Stomach (tissue), 9 donors: ENCODE results near the gene FCHSD2. TPM values are rescaled to one million over a fixed set of nuclear protein-coding genes. Genes with fewer than 3 reads are reported as not detected.
A peak's percentile ranks its signal among the peaks of the same experiment; 100 is the strongest.
"Not testable (repeated sequence)": the region's sequence is repeated elsewhere in the genome, so short reads cannot be mapped to it uniquely, and the experiment has no call there.

Source experiments
- DNase-seq, 2 donors: peaks; one replicate each; pipeline versions ENCODE4 v3.0.0 to v3.0.0-alpha.2; 2013 to 2019
- H3K27ac ChIP-seq, 5 donors: fragments of 200-600 bp in 4 of 5; sonication (generic) in 4 of 5; one replicate each; pipeline ENCODE4 v1.5.1; 2013 to 2019; ENCODE audit warnings: mild to moderate bottlenecking in 1 of 5, moderate library complexity in 1 of 5
- H3K27me3 ChIP-seq, 3 donors: fragments of 200-600 bp; sonication (generic); one replicate each; pipeline ENCODE4 v1.5.1; 2017 to 2019; ENCODE audit warnings: mixed run types in 1 of 3
- H3K36me3 ChIP-seq, 4 donors: fragments of 200-600 bp; sonication (generic); 1 replicate in 3 of 4; 2 replicates in 1 of 4; pipeline ENCODE4 v1.5.1; 2016 to 2019
- H3K4me1 ChIP-seq, 4 donors: fragments of 200-600 bp; sonication (generic); one replicate each; pipeline ENCODE4 v1.5.1; 2016 to 2019
- H3K4me3 ChIP-seq, 4 donors: fragments of 200-600 bp; sonication (generic) in 3 of 4; one replicate each; pipeline ENCODE4 v1.5.1; 2016 to 2019; ENCODE audit warnings: mild to moderate bottlenecking in 1 of 4
- H3K9me3 ChIP-seq, 4 donors: fragments of 200-600 bp; sonication (generic); one replicate each; pipeline ENCODE4 v1.5.1; 2016 to 2019
- EP300 ChIP-seq: sonication (generic); formaldehyde crosslinking; IDR thresholded peaks from one replicate; pipeline ENCODE4 v1.6.1; 2017; ENCODE audit warnings: antibody characterized with exemption
- POLR2A ChIP-seq, 4 donors: fragments of 450-650 bp; IDR thresholded peaks; one replicate each; pipeline ENCODE4 v1.6.1; 2016; ENCODE audit warnings: antibody characterized with exemption in 4 of 4, control low read depth in 2 of 4, mild to moderate bottlenecking in 1 of 4, moderate library complexity in 1 of 4
- POLR2AphosphoS5 ChIP-seq, 3 donors: sonication (generic); formaldehyde crosslinking; IDR thresholded peaks; one replicate each; pipeline ENCODE4 v1.6.1; 2016; ENCODE audit warnings: antibody characterized with exemption in 3 of 3
- WGBS, 5 donors: extraction: QIAGEN DNeasy Blood & Tissue Kit in 3 of 5; methylation state at CpG; one replicate each; pipeline versions ENCODE4 v1.1.5 to v1.1.7; 2013 to 2018; 5-methylcytosine and 5-hydroxymethylcytosine counted together
- intact Hi-C: fragments of 100-400 bp; cut with DNase I; formaldehyde crosslinking; loops from one replicate; pipeline ENCODE4 v1.15.1; 2023; ENCODE audit warnings: low total_unique reads
- polyA plus RNA-seq, 3 donors: library from polyadenylated mRNA; stranded (reverse); fragments of 200-250 nt; gene quantifications; one replicate each; pipeline ENCODE4 v1.2.3, GENCODE V29; 2013
- total RNA-seq, 5 donors: library from RNA; depleted of rRNA; stranded (reverse); fragments of >200 nt; gene quantifications; one replicate each; pipeline versions ENCODE4 v1.1.0 to v1.2.3, GENCODE V29; 2014 to 2016
- TF ChIP-seq, protein P1 (sequence below), 7 experiments: fragments of 450-650 bp in 4 of 7; fragments of 200-600 bp in 3 of 7; sonication (generic) in 3 of 7; IDR thresholded peaks; one replicate each; pipeline ENCODE4 v1.5.1; 2016 to 2019; ENCODE audit warnings: antibody characterized with exemption in 7 of 7, control low read depth in 2 of 7, mild to moderate bottlenecking in 1 of 7
- donor health status: healthy with polysubstance abuse.
- donor health status: Bipolar disorder and iron deficiency.
- donor health status: healthy.

FCHSD2 gene
- total and polyA plus RNA-seq, 8 donors = 5.7 to 64.3 (median 15.9) TPM

DNA sequence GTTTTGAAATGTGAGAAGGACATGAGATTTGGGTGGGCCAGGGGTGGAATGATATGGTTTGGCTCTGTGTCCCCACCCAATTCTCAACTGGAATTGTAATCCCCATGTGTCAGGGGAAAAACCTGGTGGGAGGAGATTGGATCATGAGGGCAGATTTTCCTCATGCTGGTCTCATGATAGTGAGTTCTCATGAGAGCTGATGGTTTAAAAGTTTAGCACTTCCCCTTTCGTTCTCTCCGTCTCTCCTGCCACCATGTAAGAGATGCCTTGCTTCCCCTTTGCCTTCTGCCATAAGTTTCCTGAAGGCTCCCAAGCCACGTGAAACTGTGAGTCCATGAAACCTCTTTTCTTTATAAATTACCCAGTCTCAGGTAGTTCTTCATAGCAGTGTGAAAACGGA, 113.5 kb downstream of the FCHSD2 start:
- Histone ChIP-seq H3K36me3 (peaks cover 0 to 11% (median 3%) of the 10 kb centered on the region in 4 donors), H3K27me3 (no peaks in the 10 kb centered on the region), H3K4me3 (no peak overlapping the region), H3K4me1 (peaks cover 0 to 11% (median 0%) of the 10 kb centered on the region in 4 donors), H3K27ac (peak overlapping the region in 1 of 5 donors; percentile 35), H3K9me3 (peaks cover 0 to 29% (median 23%) of the 10 kb centered on the region in 4 donors)
- intact Hi-C loops = no loop called here
- peak in 1 of 2 donors; percentile 10 for DNase-seq
- TF ChIP-seq POLR2AphosphoS5 (IDR thresholded peaks at IDR 0.05) = no peak
- TF ChIP-seq POLR2A (IDR thresholded peaks at IDR 0.05) = no peak
- TF ChIP-seq, protein P1, sequence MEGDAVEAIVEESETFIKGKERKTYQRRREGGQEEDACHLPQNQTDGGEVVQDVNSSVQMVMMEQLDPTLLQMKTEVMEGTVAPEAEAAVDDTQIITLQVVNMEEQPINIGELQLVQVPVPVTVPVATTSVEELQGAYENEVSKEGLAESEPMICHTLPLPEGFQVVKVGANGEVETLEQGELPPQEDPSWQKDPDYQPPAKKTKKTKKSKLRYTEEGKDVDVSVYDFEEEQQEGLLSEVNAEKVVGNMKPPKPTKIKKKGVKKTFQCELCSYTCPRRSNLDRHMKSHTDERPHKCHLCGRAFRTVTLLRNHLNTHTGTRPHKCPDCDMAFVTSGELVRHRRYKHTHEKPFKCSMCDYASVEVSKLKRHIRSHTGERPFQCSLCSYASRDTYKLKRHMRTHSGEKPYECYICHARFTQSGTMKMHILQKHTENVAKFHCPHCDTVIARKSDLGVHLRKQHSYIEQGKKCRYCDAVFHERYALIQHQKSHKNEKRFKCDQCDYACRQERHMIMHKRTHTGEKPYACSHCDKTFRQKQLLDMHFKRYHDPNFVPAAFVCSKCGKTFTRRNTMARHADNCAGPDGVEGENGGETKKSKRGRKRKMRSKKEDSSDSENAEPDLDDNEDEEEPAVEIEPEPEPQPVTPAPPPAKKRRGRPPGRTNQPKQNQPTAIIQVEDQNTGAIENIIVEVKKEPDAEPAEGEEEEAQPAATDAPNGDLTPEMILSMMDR (IDR thresholded peaks at IDR 0.05) = no peak
- no peak for TF ChIP-seq EP300
- WGBS, 5 donors = 86 to 95% (median 91%) methylated on average over 4 of the region's 4 CpGs

- H3K27me3 ChIP-seq, intact Hi-C loops, H3K4me3 ChIP-seq, DNase-seq, H3K27ac ChIP-seq: not testable (repeated sequence)
- Histone ChIP-seq H3K36me3 (peaks cover 0 to 11% (median 3%) of the 10 kb centered on the region in 4 donors), H3K9me3 (peaks cover 0 to 29% (median 23%) of the 10 kb centered on the region in 4 donors), H3K4me1 (peaks cover 0 to 11% (median 0%) of the 10 kb centered on the region in 4 donors)
- 93 to 100% (median 98%) methylated on average over 2 of the region's 2 CpGs for WGBS, 5 donors
These were observed 114.3 kb downstream of the FCHSD2 start for GRCh38 chr11:73027840-73028239.

DNA sequence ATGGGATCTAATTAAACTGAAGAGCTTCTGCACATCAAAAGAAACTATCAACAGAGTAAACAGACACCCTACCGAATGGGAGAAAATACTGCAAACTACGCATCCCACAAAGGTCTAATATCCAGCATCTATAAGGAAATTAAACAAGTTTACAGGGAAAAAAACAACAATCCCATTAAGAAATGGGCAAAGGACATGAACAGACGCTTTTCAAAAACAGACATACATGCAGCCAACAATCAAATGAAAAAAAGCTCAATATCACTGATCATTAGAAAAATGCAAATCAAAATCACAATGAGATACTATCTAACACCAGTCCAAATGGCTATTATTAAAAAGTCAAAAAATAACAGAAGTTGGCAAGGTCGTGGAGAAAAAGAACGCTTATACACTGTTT, 117.5 kb downstream of the FCHSD2 start:
- no peak overlapping the region for H3K4me3 ChIP-seq
- TF ChIP-seq POLR2AphosphoS5 (IDR thresholded peaks at IDR 0.05) (no peak), EP300 (no peak), POLR2A (IDR thresholded peaks at IDR 0.05) (no peak)
- TF ChIP-seq, protein P1 (IDR thresholded peaks at IDR 0.05) = no peak
- intact Hi-C loops = no loop called here
- no peak overlapping the region for H3K27ac ChIP-seq
- WGBS, 5 donors = 97 to 99% (median 98%) methylated on average over 5 of the region's 5 CpGs
- no peaks in the 10 kb centered on the region for H3K27me3 ChIP-seq
- H3K9me3 ChIP-seq = peaks cover 0 to 29% (median 23%) of the 10 kb centered on the region in 4 donors
- peaks cover 0 to 9% (median 0%) of the 10 kb centered on the region in 4 donors for H3K4me1 ChIP-seq
- no peak for DNase-seq
- peaks cover 0 to 11% (median 3%) of the 10 kb centered on the region in 4 donors for H3K36me3 ChIP-seq

DNA sequence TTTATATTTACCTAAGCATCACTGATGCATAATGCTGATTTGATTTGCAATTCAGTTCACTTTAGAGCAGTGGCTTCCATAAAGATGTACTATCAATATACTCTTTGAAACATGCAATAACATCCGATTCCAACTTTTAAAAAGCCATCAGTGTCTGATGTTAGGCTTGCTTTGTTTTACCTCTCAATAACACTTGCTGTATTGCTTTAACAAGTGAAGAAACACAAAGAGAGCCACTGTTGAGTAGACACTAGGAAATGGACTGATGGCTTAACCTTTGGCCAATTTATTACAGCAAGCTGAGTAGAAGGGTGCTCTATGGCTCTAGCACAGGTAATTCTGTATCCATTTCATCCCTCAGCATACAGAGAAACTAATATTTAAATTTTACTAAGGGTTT, 122.1 kb downstream of the FCHSD2 start:
- Histone ChIP-seq H3K36me3 (no peaks in the 10 kb centered on the region), H3K27ac (no peak overlapping the region), H3K4me1 (peaks cover 0 to 7% (median 0%) of the 10 kb centered on the region in 4 donors), H3K9me3 (peaks cover 0 to 11% (median 10%) of the 10 kb centered on the region in 4 donors), H3K4me3 (no peak overlapping the region), H3K27me3 (no peaks in the 10 kb centered on the region)
- TF ChIP-seq, protein P1 (IDR thresholded peaks at IDR 0.05) = no peak
- no peak for TF ChIP-seq POLR2A (IDR thresholded peaks at IDR 0.05)
- no peak for TF ChIP-seq EP300
- TF ChIP-seq POLR2AphosphoS5 (IDR thresholded peaks at IDR 0.05) = no peak
- WGBS, 5 donors = 83 to 93% (median 86%) methylated on average over 1 of the region's 1 CpG
- no peak for DNase-seq
- intact Hi-C loops = no loop called here

DNA sequence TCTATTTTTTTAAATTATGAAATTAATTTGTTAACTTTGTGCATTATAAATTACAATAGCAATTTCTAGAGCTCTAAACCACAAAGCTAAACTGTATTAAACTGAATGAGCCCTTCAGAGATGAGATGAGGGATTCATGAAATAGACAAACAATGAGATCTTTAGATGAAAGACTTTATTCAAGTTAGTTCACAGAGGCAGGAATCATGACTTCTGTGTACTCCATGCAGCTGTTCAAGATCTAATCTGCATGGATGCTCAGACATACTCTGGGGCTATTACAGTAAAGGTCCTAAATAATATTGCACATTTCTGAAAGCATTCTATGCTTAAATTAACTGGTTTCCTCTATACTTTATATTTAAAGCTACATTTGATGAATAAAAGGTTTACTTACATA, 122.7 kb downstream of the FCHSD2 start:
- intact Hi-C loops = no loop called here
- Histone ChIP-seq H3K27me3 (no peaks in the 10 kb centered on the region), H3K36me3 (no peaks in the 10 kb centered on the region), H3K4me3 (no peak overlapping the region), H3K9me3 (peaks cover 0 to 6% (median 5%) of the 10 kb centered on the region in 4 donors), H3K4me1 (peaks cover 0 to 7% (median 0%) of the 10 kb centered on the region in 4 donors), H3K27ac (no peak overlapping the region)
- no peak for TF ChIP-seq EP300
- TF ChIP-seq POLR2A (IDR thresholded peaks at IDR 0.05) = no peak
- TF ChIP-seq POLR2AphosphoS5 (IDR thresholded peaks at IDR 0.05) = no peak
- TF ChIP-seq, protein P1 (IDR thresholded peaks at IDR 0.05) = no peak
- no peak for DNase-seq
